ENCODE data around the gene ZNF488.

The ZNF488 gene

GRCh38 chr10:47339759-47340607 lies 44.1 kb downstream of the ZNF488 start:
- Histone ChIP-seq H3K27me3 (ENCODE audit: control insufficient read depth, insufficient read depth, low read length, poor library complexity, severe bottlenecking) (no peaks in the 10 kb centered on the region), H3K36me3 (ENCODE audit: control insufficient read depth, insufficient read depth, low read length) (no peaks in the 10 kb centered on the region), H3K4me1 (ENCODE audit: control insufficient read depth, insufficient read depth, low read length) (no peaks in the 10 kb centered on the region), H3K27ac (ENCODE audit: insufficient read depth, low read depth, low read length, poor library complexity, severe bottlenecking) (no peak overlapping the region), H3K4me3 (ENCODE audit: insufficient read depth, low read depth, low read length) (no peak overlapping the region), H3K9me3 (ENCODE audit: control insufficient read depth, low read length) (no peaks in the 10 kb centered on the region)
- 85 to 87% methylated on average over 15 of the region's 15 CpGs for WGBS, 2 experiments

- H3K4me1 ChIP-seq (ENCODE audit: control insufficient read depth, insufficient read depth, low read length) = no peaks in the 10 kb centered on the region
- H3K4me3 ChIP-seq (ENCODE audit: insufficient read depth, low read depth, low read length) = no peak overlapping the region
- H3K27me3 ChIP-seq (ENCODE audit: control insufficient read depth, insufficient read depth, low read length, poor library complexity, severe bottlenecking) = no peaks in the 10 kb centered on the region
- H3K36me3 ChIP-seq (ENCODE audit: control insufficient read depth, insufficient read depth, low read length) = no peaks in the 10 kb centered on the region
- WGBS, 2 experiments = 91 to 94% methylated on average over 8 of the region's 8 CpGs
- H3K9me3 ChIP-seq (ENCODE audit: control insufficient read depth, low read length) = no peaks in the 10 kb centered on the region
- H3K27ac ChIP-seq (ENCODE audit: insufficient read depth, low read depth, low read length, poor library complexity, severe bottlenecking) = no peak overlapping the region
Measured at GRCh38 chr10:47339186-47339735, 44.8 kb downstream of the ZNF488 start.

- H3K4me3 ChIP-seq (ENCODE audit: insufficient read depth, low read depth, low read length) = no peak overlapping the region
- 94 to 96% methylated on average over 4 of the region's 4 CpGs for WGBS, 2 experiments
- H3K36me3 ChIP-seq (ENCODE audit: control insufficient read depth, insufficient read depth, low read length) = no peaks in the 10 kb centered on the region
- H3K27ac ChIP-seq (ENCODE audit: insufficient read depth, low read depth, low read length, poor library complexity, severe bottlenecking) = no peak overlapping the region
- no peaks in the 10 kb centered on the region for H3K4me1 ChIP-seq (ENCODE audit: control insufficient read depth, insufficient read depth, low read length)
- no peaks in the 10 kb centered on the region for H3K27me3 ChIP-seq (ENCODE audit: control insufficient read depth, insufficient read depth, low read length, poor library complexity, severe bottlenecking)
- H3K9me3 ChIP-seq (ENCODE audit: control insufficient read depth, low read length) = no peaks in the 10 kb centered on the region
Measured at GRCh38 chr10:47337310-47337709, 46.8 kb downstream of the ZNF488 start.

- WGBS, 2 experiments = 89 to 90% methylated on average over 14 to 15 of the region's 15 CpGs
- no peaks in the 10 kb centered on the region for H3K4me1 ChIP-seq (ENCODE audit: control insufficient read depth, insufficient read depth, low read length)
- H3K36me3 ChIP-seq (ENCODE audit: control insufficient read depth, insufficient read depth, low read length) = no peaks in the 10 kb centered on the region
- H3K27me3 ChIP-seq (ENCODE audit: control insufficient read depth, insufficient read depth, low read length, poor library complexity, severe bottlenecking) = no peaks in the 10 kb centered on the region
- no peaks in the 10 kb centered on the region for H3K9me3 ChIP-seq (ENCODE audit: control insufficient read depth, low read length)
- no peak overlapping the region for H3K4me3 ChIP-seq (ENCODE audit: insufficient read depth, low read depth, low read length)
- H3K27ac ChIP-seq (ENCODE audit: insufficient read depth, low read depth, low read length, poor library complexity, severe bottlenecking) = no peak overlapping the region
Measured at GRCh38 chr10:47336387-47337134, 47.5 kb downstream of the ZNF488 start.

GRCh38 chr10:47335906-47336305 lies 48.2 kb downstream of the ZNF488 start:
- WGBS, 2 experiments = 88% methylated on average over 5 of the region's 5 CpGs
- H3K9me3 ChIP-seq (ENCODE audit: control insufficient read depth, low read length) = no peaks in the 10 kb centered on the region
- H3K4me1 ChIP-seq (ENCODE audit: control insufficient read depth, insufficient read depth, low read length) = no peaks in the 10 kb centered on the region
- H3K4me3 ChIP-seq (ENCODE audit: insufficient read depth, low read depth, low read length) = no peak overlapping the region
- no peaks in the 10 kb centered on the region for H3K27me3 ChIP-seq (ENCODE audit: control insufficient read depth, insufficient read depth, low read length, poor library complexity, severe bottlenecking)
- no peak overlapping the region for H3K27ac ChIP-seq (ENCODE audit: insufficient read depth, low read depth, low read length, poor library complexity, severe bottlenecking)
- no peaks in the 10 kb centered on the region for H3K36me3 ChIP-seq (ENCODE audit: control insufficient read depth, insufficient read depth, low read length)

- Histone ChIP-seq H3K27me3 (ENCODE audit: control insufficient read depth, insufficient read depth, low read length, poor library complexity, severe bottlenecking) (no peaks in the 10 kb centered on the region), H3K4me1 (ENCODE audit: control insufficient read depth, insufficient read depth, low read length) (no peaks in the 10 kb centered on the region), H3K9me3 (ENCODE audit: control insufficient read depth, low read length) (no peaks in the 10 kb centered on the region), H3K27ac (ENCODE audit: insufficient read depth, low read depth, low read length, poor library complexity, severe bottlenecking) (no peak overlapping the region), H3K36me3 (ENCODE audit: control insufficient read depth, insufficient read depth, low read length) (no peaks in the 10 kb centered on the region), H3K4me3 (ENCODE audit: insufficient read depth, low read depth, low read length) (no peak overlapping the region)
- 90% methylated on average over 7 to 8 of the region's 8 CpGs for WGBS, 2 experiments
Measured at GRCh38 chr10:47334466-47335295, 49.4 kb downstream of the ZNF488 start.

GRCh38 chr10:47333532-47333931 lies 50.6 kb downstream of the ZNF488 start:
- WGBS, 2 experiments = 94 to 98% methylated on average over 6 of the region's 6 CpGs
- no peaks in the 10 kb centered on the region for H3K9me3 ChIP-seq (ENCODE audit: control insufficient read depth, low read length)
- no peaks in the 10 kb centered on the region for H3K27me3 ChIP-seq (ENCODE audit: control insufficient read depth, insufficient read depth, low read length, poor library complexity, severe bottlenecking)
- no peak overlapping the region for H3K4me3 ChIP-seq (ENCODE audit: insufficient read depth, low read depth, low read length)
- no peak overlapping the region for H3K27ac ChIP-seq (ENCODE audit: insufficient read depth, low read depth, low read length, poor library complexity, severe bottlenecking)
- no peaks in the 10 kb centered on the region for H3K4me1 ChIP-seq (ENCODE audit: control insufficient read depth, insufficient read depth, low read length)
- H3K36me3 ChIP-seq (ENCODE audit: control insufficient read depth, insufficient read depth, low read length) = no peaks in the 10 kb centered on the region

- no peaks in the 10 kb centered on the region for H3K9me3 ChIP-seq (ENCODE audit: control insufficient read depth, low read length)
- no peak overlapping the region for H3K27ac ChIP-seq (ENCODE audit: insufficient read depth, low read depth, low read length, poor library complexity, severe bottlenecking)
- H3K27me3 ChIP-seq (ENCODE audit: control insufficient read depth, insufficient read depth, low read length, poor library complexity, severe bottlenecking) = no peaks in the 10 kb centered on the region
- H3K4me3 ChIP-seq (ENCODE audit: insufficient read depth, low read depth, low read length) = no peak overlapping the region
- H3K36me3 ChIP-seq (ENCODE audit: control insufficient read depth, insufficient read depth, low read length) = no peaks in the 10 kb centered on the region
- H3K4me1 ChIP-seq (ENCODE audit: control insufficient read depth, insufficient read depth, low read length) = no peaks in the 10 kb centered on the region
- 91 to 96% methylated on average over 3 of the region's 3 CpGs for WGBS, 2 experiments
Measured at GRCh38 chr10:47332946-47333345, 51.1 kb downstream of the ZNF488 start.

- Histone ChIP-seq H3K27ac (ENCODE audit: insufficient read depth, low read depth, low read length, poor library complexity, severe bottlenecking) (no peak overlapping the region), H3K4me3 (ENCODE audit: insufficient read depth, low read depth, low read length) (no peak overlapping the region), H3K9me3 (ENCODE audit: control insufficient read depth, low read length) (no peaks in the 10 kb centered on the region), H3K4me1 (ENCODE audit: control insufficient read depth, insufficient read depth, low read length) (no peaks in the 10 kb centered on the region), H3K36me3 (ENCODE audit: control insufficient read depth, insufficient read depth, low read length) (no peaks in the 10 kb centered on the region), H3K27me3 (ENCODE audit: control insufficient read depth, insufficient read depth, low read length, poor library complexity, severe bottlenecking) (no peaks in the 10 kb centered on the region)
- 91 to 95% methylated on average over 3 of the region's 3 CpGs for WGBS, 2 experiments
Measured at GRCh38 chr10:47332371-47332770, 51.7 kb downstream of the ZNF488 start.
